Stimulated activated CD4-positive, alpha-beta T cell treated with anti-CD3 and anti-CD28 coated beads, TNF-alpha, amount 100 ng/mL, for 4 hours (primary cell): ENCODE data around the gene OTOP2.
"Not testable (repeated sequence)": the region's sequence is repeated elsewhere in the genome, so short reads cannot be mapped to it uniquely, and the experiment has no call there.

Source experiments
- DNase-seq, 3 experiments: peaks; one replicate each; pipeline ENCODE4 v3.0.0-alpha.2; 2020; ENCODE audit warnings: low read depth in 3 of 3

OTOP2 gene

GRCh38 chr17:74900208-74900607, 23.9 kb upstream of the OTOP2 start:
- DNase-seq, result no peak

GRCh38 chr17:74901353-74902135, 22.5 kb upstream of the OTOP2 start:
- no peak for DNase-seq

GRCh38 chr17:74903034-74903433, 21.0 kb upstream of the OTOP2 start:
- no peak for DNase-seq

- DNase-seq, result no peak
Measured at GRCh38 chr17:74903671-74904070, 20.4 kb upstream of the OTOP2 start.

GRCh38 chr17:74904687-74905409, 19.2 kb upstream of the OTOP2 start:
- no peak for DNase-seq

- DNase-seq, result not testable (repeated sequence)
Measured at GRCh38 chr17:74906214-74906793, 17.8 kb upstream of the OTOP2 start.

GRCh38 chr17:74907012-74907411, 17.1 kb upstream of the OTOP2 start:
- DNase-seq, result no peak

- not testable (repeated sequence) for DNase-seq
Measured at GRCh38 chr17:74909097-74909496, 15.0 kb upstream of the OTOP2 start.

GRCh38 chr17:74911423-74911822, 12.7 kb upstream of the OTOP2 start:
- not testable (repeated sequence) for DNase-seq

- no peak for DNase-seq
Measured at GRCh38 chr17:74916136-74916850, 7.8 kb upstream of the OTOP2 start.

GRCh38 chr17:74916851-74917199, 7.2 kb upstream of the OTOP2 start:
- no peak for DNase-seq

- no peak for DNase-seq
Measured at GRCh38 chr17:74917430-74917829, 6.6 kb upstream of the OTOP2 start.

- no peak for DNase-seq
Measured at GRCh38 chr17:74918906-74919305, 5.2 kb upstream of the OTOP2 start.

GRCh38 chr17:74919440-74920305, 4.4 kb upstream of the OTOP2 start:
- DNase-seq, result no peak

- no peak for DNase-seq
Measured at GRCh38 chr17:74920306-74920620, 3.8 kb upstream of the OTOP2 start.

GRCh38 chr17:74920642-74921025, 3.4 kb upstream of the OTOP2 start:
- DNase-seq, result no peak

GRCh38 chr17:74921026-74921681, 2.9 kb upstream of the OTOP2 start:
- DNase-seq, result no peak

- DNase-seq, result no peak
Measured at GRCh38 chr17:74921769-74922168, 2.3 kb upstream of the OTOP2 start.

GRCh38 chr17:74922172-74922571, 1.9 kb upstream of the OTOP2 start:
- DNase-seq, result no peak

GRCh38 chr17:74922694-74923537, 1.2 kb upstream of the OTOP2 start, which contains the start of gene USH1G:
TSS of gene USH1G (minus strand) at chr17:74923255. CDS start at chr17:74923073, 182 bp downstream.
- DNase-seq, result no peak
